HG02678 (cell line): ENCODE measurements around the gene HKDC1.
"Not testable (repeated sequence)": the region's sequence is repeated elsewhere in the genome, so short reads cannot be mapped to it uniquely, and the experiment has no call there.

Source experiments
- ATAC-seq: cut with Tn5 transposase; IDR thresholded peaks from one replicate; pipeline ENCODE4 v1.9.1; 2021; ENCODE audit warnings: mild to moderate bottlenecking, moderate library complexity; ENCODE audit not compliant: unreplicated experiment

Gene HKDC1

DNA sequence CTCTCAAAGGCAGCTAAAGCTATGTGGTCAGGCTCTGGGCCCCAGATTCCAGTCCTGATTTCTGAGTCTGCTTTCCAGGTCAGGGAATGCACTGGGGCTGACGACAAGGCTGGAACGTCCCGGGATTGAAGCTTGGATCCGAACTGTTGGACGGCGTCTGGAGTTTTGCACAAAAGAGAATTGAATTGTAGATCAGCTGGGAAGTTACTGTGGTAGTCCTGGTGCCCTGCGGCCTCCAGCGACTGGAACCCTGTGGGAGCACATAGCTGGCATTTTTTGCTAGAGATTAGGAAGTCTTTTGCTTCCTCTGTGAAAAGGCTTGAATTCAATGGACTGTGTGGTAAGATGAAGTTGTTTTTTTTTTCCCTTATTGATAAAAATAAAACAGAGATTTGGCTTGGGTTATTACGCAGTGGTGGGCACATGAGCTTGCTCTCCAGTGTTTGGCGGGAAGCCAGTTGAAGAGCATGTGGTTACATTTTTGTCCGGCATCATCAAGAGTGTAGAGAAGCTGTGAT is 58.4 kb downstream of the HKDC1 start, which contains the start of gene HK1:
HK1 (plus strand) TSS at position 51 of the 518 bp plus-strand sequence.
- no peak for ATAC-seq

DNA sequence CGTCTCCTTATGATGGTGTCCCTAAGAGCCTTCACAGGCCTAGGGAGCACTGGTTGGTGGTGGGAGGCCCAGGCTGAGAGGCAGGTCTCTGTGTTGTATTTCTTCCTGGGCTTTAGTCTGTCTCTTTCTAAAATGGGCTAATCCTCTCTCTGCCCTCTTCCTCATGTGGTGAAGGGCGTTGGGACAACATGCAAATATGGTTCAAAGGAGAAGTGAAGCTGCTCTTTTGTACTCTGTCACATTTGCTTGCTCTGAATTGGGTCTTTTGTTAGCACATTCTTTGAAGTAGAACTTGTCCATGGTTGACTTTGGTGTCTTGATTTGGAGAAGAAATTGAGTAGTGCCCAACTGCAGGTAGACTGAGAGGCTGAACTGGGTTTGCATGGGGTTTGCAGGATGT is 59.0 kb downstream of the HKDC1 start:
- no peak for ATAC-seq

DNA sequence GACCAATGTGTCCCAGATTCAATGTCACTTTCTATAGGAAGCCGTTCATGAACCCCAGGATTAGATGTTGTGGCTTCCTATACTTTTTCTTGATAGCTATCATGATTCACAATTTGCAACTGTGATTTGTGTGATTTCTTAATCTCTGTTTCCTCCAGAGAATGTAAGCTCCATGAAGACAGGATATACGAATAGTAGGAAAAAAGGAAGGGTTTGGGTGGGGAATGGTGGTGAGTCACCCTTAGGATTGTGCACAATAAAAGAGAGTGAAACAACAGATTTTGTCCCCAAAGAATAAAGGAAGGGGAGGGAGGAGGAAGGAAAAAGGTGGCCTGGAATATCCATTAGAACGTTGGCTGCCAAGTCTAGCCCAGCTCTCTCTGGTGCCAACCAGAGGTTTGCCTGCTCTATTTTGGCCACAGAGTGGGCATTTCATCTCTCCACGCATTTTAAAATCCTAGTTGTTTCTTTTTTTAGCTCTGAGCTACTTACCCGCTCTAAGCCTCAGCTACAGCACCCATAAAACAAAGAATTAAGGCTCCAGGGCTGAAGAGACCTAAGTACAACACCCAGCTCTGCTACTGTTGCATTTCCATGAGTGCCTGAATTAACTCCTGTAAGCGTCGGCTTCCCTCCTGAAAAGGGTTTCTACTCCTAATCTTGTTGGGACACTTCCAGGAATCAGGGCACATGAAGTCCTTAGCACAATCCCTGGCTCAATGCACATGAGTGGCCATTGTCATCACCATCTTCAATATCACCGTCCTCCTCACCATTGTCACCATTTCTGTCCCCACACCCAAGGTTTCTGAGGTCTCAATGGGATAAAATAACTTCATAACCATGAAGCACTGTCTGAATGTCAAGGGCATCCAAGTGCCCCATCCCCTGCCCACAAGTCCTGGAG is 61.6 kb downstream of the HKDC1 start:
- no peak for ATAC-seq

DNA sequence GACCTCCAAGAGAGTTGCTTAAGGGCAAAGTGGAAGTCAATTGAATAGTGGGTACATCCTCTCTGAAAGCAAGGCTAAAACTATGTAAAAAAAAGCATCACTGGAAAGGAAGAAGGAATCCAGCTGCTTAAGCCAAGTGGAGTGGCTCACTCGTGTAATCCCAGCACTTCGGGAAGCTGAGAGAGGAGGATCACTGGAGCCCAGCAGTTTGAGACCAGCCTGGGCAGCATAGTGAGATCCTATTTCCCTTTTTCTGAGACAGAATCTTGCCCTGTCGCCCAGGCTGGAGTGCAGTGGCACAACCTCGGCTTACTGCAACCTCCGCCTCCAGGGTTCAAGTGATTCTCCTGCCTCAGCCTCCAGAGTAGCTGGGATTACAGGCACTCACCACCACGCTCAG is 64.3 kb downstream of the HKDC1 start:
- ATAC-seq = not testable (repeated sequence)

DNA sequence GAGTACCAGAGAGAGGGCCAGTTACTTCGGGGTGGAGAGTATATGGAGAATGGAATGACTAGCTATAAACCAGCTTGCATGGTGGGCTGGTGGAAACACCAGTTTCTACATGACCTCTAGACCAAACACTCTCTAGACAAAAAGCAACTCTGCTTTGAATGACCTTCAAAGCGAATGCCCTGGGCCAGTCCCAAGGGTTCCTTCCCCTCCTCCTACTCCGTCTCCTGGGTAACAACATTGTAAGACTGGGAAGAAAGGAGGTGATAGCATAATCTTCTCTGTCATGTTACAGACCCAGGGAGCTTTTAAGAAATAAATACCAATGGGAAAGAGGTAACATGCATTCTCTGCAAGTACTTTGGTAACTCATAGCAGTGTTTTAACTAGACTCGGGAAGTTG is 65.6 kb downstream of the HKDC1 start:
- ATAC-seq = no peak

DNA sequence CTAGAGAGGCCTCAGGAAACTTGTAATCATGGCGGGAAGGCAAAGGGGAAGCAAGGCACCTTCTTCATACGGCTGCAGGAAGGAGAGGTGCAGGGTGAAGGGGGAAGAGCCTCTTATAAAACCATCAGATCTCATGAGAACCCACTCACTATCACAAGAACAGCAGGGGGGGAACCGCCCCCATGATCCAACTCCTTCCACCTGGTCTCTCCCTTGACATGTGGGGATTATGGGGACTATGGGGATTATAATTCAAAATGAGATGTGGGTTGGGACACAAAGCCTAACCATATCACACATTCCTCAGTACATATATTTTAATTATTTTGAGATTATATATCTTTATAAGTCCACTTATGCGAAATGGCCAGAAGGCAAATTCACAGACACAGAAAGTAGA is 67.0 kb downstream of the HKDC1 start:
- ATAC-seq = no peak

DNA sequence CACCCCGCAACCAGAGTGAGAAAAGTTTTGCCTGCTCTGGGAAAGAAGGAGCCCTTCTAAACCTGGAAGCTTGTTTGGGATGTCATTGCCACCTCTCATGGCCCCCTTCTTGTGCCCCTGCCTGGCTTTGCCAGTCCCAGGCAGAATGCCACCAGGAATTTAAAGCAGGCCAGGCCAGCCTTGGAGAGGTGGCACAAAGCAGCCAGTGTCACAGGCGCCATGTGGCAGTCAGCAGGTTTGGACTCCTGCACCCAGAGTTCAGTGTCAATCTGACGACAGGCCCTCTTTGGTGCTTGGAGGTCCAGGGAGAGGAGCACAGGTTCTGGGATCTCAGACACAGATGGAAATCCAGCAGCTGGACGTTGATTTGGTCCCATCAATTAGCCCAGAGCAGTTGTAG is 70.9 kb downstream of the HKDC1 start:
- no peak for ATAC-seq

DNA sequence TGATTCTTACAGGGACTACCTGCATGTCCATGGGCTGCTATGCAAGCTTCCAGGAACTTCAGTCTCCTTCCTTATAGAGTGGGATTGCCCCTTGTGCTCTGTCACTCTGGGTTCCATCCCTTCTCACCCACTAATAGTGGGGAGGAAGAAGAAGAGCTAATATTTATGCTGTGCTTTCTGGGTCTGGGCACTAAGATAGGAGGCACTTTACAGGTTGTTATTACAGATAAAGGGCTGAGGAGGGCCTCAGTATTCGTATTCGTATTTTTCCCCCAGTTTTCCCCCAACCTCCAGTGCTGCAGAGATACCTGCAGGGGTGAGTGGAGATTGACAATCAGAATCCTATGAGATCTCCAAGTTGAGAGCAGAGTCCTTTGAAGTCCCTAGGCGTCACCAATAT is 72.3 kb downstream of the HKDC1 start:
- ATAC-seq = no peak

DNA sequence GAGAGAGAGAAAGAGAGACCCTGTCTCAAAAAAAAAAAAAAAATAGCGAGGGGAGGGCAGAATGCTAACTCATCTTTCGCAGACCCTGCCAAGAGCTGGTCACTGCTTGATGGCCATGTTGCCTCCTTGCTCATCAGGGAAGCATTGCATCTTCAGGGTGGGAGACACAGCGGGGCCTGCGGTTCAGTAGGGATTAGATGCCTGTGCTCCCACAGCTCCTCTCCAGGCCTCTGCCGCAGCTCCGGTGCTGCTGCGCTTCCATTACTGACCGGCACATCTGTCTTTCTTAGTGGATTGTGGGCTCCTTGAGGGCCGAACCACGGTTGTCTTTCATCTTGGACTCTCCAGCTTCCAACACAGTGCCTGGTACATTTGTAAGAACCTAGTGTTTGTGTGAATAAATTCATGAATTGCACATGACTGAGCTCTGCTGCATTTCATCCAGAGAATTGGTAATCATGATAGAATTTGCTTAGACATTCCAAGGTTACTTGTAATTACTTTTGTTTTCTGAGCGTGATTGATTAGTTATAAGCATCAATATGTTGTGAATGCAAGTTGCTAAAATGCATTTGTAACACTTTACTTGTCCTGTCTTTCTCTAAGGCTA is 75.0 kb downstream of the HKDC1 start:
- ATAC-seq = no peak

DNA sequence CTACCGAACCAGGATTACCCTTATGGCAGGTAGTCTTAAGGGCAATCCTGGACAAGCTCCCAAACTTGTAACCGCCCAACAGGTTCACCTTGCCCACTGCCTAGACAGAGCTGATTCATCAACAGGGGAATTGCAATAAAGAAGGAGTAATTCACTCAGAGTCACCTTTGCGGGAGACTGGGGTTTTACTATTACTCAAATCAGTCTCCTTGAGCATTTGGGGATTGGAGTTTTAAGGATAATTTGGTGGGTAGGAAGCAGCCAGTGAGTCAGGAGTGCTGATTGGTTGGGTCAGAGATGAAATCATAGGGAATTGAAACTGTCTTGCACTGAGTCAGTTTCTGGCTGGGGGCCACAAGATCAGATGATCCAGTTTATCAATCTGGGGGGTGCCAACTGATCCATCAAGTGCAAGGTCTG is 83.5 kb downstream of the HKDC1 start:
- no peak for ATAC-seq

DNA sequence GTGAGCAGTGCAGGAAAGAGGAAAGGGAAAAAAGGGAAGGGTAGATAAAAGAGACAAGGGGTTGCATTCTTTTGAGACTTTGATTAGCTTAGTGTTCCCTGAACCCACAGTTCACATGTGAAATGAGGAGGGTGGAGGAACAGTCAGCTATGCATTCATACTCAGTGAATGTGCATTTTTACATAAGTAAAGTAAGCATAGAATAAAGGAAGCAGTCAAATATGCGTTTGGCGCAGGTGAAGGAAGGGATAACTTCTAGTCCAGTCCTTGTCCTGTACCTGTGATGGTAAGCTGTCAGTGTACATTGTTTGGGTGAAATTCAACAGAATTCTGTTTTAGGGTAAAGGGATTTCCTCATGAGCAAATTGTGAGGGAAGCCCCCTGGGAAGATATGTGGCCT is 86.3 kb downstream of the HKDC1 start:
- no peak for ATAC-seq

DNA sequence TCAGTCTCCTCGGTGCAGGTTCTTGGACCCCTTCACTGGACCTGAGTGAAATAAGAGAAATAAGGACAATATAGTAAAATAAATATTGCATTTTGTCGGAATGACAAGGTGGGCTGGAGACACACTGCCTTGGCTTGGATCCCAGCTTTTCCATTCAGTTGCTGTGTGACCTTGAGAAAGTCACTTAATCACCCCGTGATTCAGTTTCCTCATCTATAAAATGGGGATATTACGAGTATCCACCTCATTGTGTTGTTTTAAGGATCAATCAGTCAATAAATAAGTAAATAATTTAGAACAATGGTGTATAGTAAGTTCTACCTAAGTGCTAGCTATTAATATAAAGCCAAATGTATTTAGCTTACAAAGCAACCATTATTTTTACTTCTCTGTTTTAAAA is 87.3 kb downstream of the HKDC1 start:
- no peak for ATAC-seq

DNA sequence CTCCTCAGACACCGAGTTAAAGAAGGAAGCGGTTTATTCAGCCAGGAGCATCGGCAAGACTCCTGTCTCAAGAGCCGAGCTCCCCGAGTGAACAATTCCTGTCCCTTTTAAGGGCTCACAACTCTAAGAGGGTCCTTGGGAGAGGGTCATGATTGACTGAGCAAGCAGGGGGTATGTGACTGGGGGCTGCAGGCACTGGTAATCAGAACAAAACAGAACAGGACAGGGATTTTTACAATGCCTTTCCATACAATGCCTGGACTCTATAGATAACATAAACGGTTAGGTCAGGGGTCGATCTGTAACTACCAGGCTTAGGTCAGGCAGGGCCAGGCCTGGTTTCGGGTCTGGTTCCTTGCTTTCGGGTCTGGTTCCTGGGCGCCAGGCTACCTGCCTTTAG is 88.2 kb downstream of the HKDC1 start:
- ATAC-seq = not testable (repeated sequence)

DNA sequence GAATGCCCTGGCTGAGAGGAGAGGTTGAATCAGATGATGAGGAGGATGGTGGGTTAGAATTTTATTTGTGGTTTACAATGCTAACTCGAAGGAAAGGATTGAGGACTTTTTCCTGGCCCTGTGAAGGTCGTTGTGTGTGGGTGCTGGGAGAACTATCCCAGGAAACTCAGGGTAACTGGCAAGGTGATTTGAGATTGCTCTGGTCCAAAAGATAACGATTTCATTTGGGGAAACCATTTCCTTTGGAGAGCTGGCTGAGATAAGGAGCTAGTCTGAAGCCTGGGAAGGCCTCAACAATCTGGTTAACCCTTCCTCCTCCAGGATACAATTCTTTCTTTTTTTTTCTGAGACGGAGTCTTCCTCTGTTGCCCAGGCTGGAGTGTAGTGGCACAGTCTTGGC is 91.2 kb downstream of the HKDC1 start:
- ATAC-seq = no peak

DNA sequence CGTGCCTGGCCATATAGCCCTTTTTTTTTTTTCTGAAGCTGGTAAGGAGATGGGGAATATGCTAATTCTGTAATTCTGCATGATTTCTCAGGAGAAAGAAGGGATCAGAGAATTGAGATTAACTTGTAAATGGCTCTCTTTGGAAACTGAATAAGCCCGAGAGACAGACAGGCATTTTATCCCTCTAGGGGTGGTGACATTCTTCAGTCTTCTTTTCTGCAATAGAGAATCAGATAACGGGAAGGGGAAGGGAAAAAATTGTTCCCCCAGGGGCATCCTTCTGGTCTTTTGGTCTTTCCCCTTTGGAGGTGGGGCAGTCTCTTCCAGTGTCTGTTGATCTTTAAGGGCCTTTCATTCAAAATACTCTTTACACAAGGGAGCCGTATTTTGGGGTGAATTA is 92.4 kb downstream of the HKDC1 start:
- ATAC-seq = no peak

DNA sequence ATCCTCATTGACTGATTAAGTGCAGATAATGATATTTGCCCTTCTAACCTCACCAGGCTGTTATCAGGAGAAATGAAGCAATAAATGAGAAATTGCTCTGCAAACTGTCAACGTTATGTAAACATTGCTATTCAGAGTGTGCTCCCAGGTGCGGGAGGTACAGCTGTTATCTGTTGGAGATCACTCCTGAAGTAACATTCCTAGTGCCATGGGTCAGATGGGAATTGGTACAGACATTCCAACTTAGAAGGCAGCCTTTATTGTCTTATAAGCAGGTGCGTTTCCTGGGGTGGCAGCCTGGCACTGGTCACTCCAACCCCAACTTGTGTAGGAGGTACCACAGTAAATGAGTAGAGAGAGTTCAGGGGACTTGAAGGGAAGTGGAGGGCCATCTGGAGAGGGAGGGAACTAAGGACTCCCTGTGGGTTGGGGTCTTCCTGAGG is 95.0 kb downstream of the HKDC1 start:
- ATAC-seq = no peak

DNA sequence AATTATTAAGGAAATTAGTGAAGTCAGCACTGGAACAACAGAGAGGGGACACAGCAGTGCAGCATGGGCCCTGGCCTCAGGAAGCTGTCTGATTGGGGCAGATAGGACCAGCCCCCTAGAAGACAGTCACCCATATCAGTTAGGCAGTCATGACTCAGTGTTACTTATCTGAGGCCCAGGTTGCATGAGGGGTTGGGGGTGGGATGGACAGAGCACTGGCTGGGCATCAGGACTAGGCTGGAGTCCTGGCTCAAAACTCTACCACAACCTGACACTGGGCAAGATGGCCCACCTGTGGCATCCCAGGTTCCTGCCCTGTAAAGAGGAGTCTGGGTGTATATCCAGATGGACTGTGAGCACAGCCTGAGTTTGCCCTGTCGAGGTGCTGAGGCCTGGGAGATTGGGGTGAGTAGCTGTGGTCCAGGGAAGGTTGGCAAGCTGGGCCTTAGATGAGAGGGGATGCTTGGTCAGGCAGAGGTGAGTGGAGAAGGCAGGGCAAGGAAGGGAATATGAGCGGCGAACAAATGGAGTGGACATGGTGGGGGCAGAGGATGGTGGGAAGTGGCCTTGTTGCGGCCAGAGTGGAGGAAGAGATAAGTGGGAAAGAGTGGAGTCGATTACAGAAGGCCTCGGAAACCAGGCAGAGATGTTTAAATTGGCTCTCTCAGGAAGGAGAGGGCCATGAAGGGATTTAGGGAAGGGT is 95.6 kb downstream of the HKDC1 start:
- ATAC-seq = no peak

DNA sequence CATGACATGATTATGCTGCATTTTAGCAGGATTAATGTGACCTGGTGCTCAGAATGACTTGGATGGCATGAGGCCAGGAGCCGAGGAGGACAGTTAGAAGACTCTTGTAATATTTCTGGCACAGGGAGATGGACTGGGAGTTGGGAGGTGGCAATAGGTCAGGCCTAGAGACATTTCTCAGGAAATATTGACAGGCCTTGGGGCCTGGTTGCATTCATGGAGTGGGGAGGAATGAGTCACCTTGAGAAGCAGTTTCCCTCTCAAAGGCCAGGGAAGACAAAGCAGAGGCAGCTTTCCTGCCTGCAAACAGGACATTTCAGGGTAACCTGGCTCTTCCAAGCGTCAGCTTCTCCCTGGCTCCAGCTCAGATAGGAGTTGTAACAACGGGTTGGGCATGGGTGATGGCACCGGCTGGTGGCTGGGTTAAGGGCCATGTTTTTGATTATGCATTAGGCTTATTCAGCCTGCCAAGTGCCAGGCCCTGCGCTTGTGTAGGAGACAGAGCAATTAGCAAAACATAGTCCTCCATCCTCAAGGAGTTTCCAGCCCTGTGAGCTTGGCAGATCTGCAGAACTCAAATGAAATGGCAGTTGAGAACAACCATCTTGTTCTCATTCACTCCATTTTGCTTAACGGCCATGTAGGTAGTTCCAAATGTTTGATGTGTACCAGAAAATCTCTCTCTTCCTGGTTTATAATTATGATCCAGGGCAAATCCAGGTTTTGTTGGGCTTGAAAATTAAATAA is 96.4 kb downstream of the HKDC1 start:
- no peak for ATAC-seq
